Neuronal stem cell (in vitro differentiated cells): ENCODE results near the gene XYLT2.
"Not testable (repeated sequence)": the region's sequence is repeated elsewhere in the genome, so short reads cannot be mapped to it uniquely, and the experiment has no call there.

Experiments used
- DNase-seq: peaks from one replicate; pipeline ENCODE4 v3.0.0-alpha.2; 2013; ENCODE audit warnings: low spot score
- H2AFZ ChIP-seq: one replicate; pipeline ENCODE4 v1.6.1; 2013; ENCODE audit warnings: mild to moderate bottlenecking, low read length, inconsistent platforms
- H2AK5ac ChIP-seq: 2 replicates; pipeline ENCODE4 v1.6.1; 2013; ENCODE audit warnings: low read depth, mild to moderate bottlenecking, inconsistent platforms, low read length, moderate library complexity, mixed read lengths
- H2BK120ac ChIP-seq: 2 replicates; pipeline ENCODE4 v1.6.1; 2013; ENCODE audit warnings: low read depth, mild to moderate bottlenecking, inconsistent platforms, low read length, moderate library complexity, mixed read lengths
- H2BK12ac ChIP-seq: one replicate; pipeline ENCODE4 v1.6.1; 2013; ENCODE audit warnings: low read length, inconsistent platforms
- H2BK15ac ChIP-seq: 2 replicates; pipeline ENCODE4 v1.6.1; 2013; ENCODE audit warnings: mild to moderate bottlenecking, low read length, inconsistent platforms, mixed read lengths
- H2BK5ac ChIP-seq: one replicate; pipeline ENCODE4 v1.6.1; 2013; ENCODE audit warnings: inconsistent platforms, mild to moderate bottlenecking, low read length, moderate library complexity
- H3K14ac ChIP-seq: one replicate; pipeline ENCODE4 v1.6.1; 2013; ENCODE audit warnings: low read length, inconsistent platforms
- H3K18ac ChIP-seq: 2 replicates; pipeline ENCODE4 v1.6.1; 2013; ENCODE audit warnings: low read length, inconsistent platforms
- H3K23ac ChIP-seq: 2 replicates; pipeline ENCODE4 v1.6.1; 2013; ENCODE audit warnings: low read depth, mild to moderate bottlenecking, mixed read lengths, low read length, inconsistent platforms; ENCODE audit not compliant: poor library complexity
- H3K27ac ChIP-seq: replicated peaks from 3 replicates; pipeline ENCODE4 v1.5.1; 2013; ENCODE audit warnings: low read length, inconsistent platforms
- H3K27me3 ChIP-seq, 3 experiments: 2 replicates each; pipeline ENCODE4 v1.6.1; 2013; ENCODE audit warnings: low read length in 3 of 3, mild to moderate bottlenecking in 2 of 3, inconsistent platforms in 1 of 3, low read depth in 1 of 3, mixed read lengths in 1 of 3, moderate library complexity in 1 of 3; ENCODE audit not compliant: control insufficient read depth in 3 of 3, insufficient read depth in 3 of 3
- H3K36me3 ChIP-seq, 2 donors: replicated peaks in 1 of 2; 2 replicates each; pipeline ENCODE4 v1.6.1; 2013; ENCODE audit warnings: low read length in 2 of 2; ENCODE audit not compliant: control insufficient read depth in 2 of 2, insufficient read depth in 2 of 2
- H3K4ac ChIP-seq: 2 replicates; pipeline ENCODE4 v1.6.1; 2013; ENCODE audit warnings: inconsistent platforms, mild to moderate bottlenecking, low read length, moderate library complexity
- H3K4me1 ChIP-seq, 2 donors: 1 replicate in 1 of 2; 2 replicates in 1 of 2; pipeline ENCODE4 v1.6.1; 2013; ENCODE audit warnings: low read length in 2 of 2, low read depth in 1 of 2; ENCODE audit not compliant: control insufficient read depth in 2 of 2, insufficient read depth in 1 of 2
- H3K4me2 ChIP-seq: one replicate; pipeline ENCODE4 v1.6.1; 2013; ENCODE audit warnings: mild to moderate bottlenecking, low read length, inconsistent platforms; ENCODE audit not compliant: insufficient read depth, poor library complexity, severe bottlenecking
- H3K4me3 ChIP-seq, 2 donors: 2 replicates each; pipeline ENCODE4 v1.5.1; 2013; ENCODE audit warnings: low read length in 2 of 2, mild to moderate bottlenecking in 2 of 2, inconsistent platforms in 1 of 2, moderate library complexity in 1 of 2
- H3K79me1 ChIP-seq: one replicate; pipeline ENCODE4 v1.6.1; 2013; ENCODE audit warnings: low read depth, mild to moderate bottlenecking, inconsistent platforms, low read length, moderate library complexity
- H3K9ac ChIP-seq: one replicate; pipeline ENCODE4 v1.6.1; 2013; ENCODE audit warnings: mild to moderate bottlenecking, low read depth, low read length, inconsistent platforms; ENCODE audit not compliant: poor library complexity
- H3K9me3 ChIP-seq, 2 donors: replicated peaks in 1 of 2; 2 replicates each; pipeline versions ENCODE3 to v1.6.1; 2013; ENCODE audit warnings: low read length in 2 of 2, mild to moderate bottlenecking in 2 of 2, inconsistent platforms in 1 of 2, low read depth in 1 of 2, mixed read lengths in 1 of 2, moderate library complexity in 1 of 2; ENCODE audit not compliant: control insufficient read depth in 2 of 2, insufficient read depth in 1 of 2
- H4K8ac ChIP-seq: one replicate; pipeline ENCODE4 v1.6.1; 2013; ENCODE audit warnings: low read depth, mild to moderate bottlenecking, inconsistent platforms, low read length, moderate library complexity
- H4K91ac ChIP-seq: one replicate; pipeline ENCODE4 v1.6.1; 2013; ENCODE audit warnings: low read length, low read depth, mild to moderate bottlenecking, inconsistent platforms; ENCODE audit not compliant: poor library complexity
- WGBS, 2 donors: extraction: QIAGEN DNeasy Blood & Tissue Kit; methylation state at CpG; one replicate each; pipeline ENCODE4 v1.1.7; 2013; ENCODE audit warnings: missing lambda C conversion rate in 2 of 2, mixed read lengths in 1 of 2; ENCODE audit not compliant: insufficient read length in 2 of 2, insufficient replicate concordance in 1 of 2; ENCODE audit errors: extremely low coverage in 2 of 2; 5-methylcytosine and 5-hydroxymethylcytosine counted together

XYLT2 gene

DNA sequence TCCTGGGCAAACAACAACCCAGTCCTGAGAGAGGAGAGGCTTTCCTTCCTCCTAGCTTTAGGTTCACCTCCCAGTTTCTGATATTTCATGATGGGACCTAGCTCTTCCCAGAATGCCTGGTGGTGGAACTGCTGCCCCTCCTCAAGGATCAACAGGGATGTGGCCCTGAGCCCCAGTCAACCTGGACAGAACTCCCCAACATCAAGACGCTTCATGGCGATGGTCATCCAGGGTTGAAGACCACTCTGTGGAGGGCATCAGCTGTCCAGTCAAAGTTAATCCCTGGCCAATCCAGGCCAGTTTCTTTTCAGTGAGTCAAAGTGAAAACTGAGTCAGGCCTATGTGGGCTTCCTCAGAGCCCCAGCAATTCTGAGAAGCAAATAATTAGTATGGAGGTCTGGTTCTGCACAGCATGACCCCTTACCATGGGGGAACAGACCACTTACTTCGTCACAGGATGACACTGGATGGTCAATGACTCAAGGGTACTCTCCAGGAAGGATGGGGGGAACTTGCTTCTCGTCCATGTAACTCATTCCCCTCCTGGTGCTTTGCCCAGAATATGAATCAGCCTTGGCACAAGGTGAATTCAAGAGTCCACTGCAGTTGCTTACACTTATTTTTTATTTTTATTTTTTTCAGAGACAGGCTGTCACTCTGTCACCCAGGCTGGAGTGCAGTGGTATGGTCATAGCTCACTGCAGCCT is 14.7 kb upstream of the XYLT2 start:
- Histone ChIP-seq H2BK15ac (no peak overlapping the region), H3K23ac (no peak overlapping the region), H3K4me1 (peaks cover 0 to 2% of the 10 kb centered on the region in 2 donors), H2BK120ac (no peak overlapping the region), H3K4me2 (no peak overlapping the region), H3K79me1 (peaks cover 2% of the 10 kb centered on the region), H3K18ac (no peak overlapping the region), H3K4ac (no peak overlapping the region), H2AFZ (no peak overlapping the region), H3K27ac (no peak overlapping the region), H3K4me3 (no peak overlapping the region), H3K9ac (no peak overlapping the region), H3K14ac (no peak overlapping the region), H3K9me3 (no peaks in the 10 kb centered on the region), H3K36me3 (no peaks in the 10 kb centered on the region), H4K8ac (no peak overlapping the region), H2BK12ac (no peak overlapping the region), H4K91ac (no peak overlapping the region), H2AK5ac (no peak overlapping the region), H3K27me3 (peaks cover 0 to 14% (median 0%) of the 10 kb centered on the region in 3 experiments), H2BK5ac (no peak overlapping the region)
- no peak for DNase-seq
- WGBS, 2 donors: no CpG with 5 or more reads among the region's 4 CpGs

DNA sequence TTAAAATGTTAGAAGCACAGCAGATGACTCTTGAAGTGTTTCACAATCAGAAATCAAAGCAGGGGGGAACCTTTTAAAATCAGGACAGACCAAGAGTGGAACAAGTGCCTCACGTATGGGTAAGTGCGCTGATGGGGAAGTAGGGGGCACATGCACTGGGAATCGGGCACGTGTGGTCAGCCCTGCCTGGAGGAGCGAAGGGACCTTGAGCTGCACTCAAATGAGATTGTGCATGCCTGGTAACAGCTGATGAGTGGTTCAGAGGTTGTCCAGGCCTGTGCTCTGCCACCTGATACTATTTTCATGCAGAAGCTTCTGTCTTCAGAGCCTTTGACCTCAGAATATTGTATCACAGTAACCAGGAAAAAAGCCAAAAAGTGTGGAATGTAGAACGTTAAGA is 13.7 kb upstream of the XYLT2 start:
- H2BK12ac ChIP-seq: no peak overlapping the region
- H2BK15ac ChIP-seq: no peak overlapping the region
- H2BK120ac ChIP-seq: no peak overlapping the region
- no peak overlapping the region for H4K8ac ChIP-seq
- no peak overlapping the region for H2AK5ac ChIP-seq
- H3K14ac ChIP-seq: no peak overlapping the region
- H3K27me3 ChIP-seq: peaks cover 0 to 14% (median 0%) of the 10 kb centered on the region in 3 experiments
- no peak overlapping the region for H2BK5ac ChIP-seq
- no peaks in the 10 kb centered on the region for H3K36me3 ChIP-seq
- no peak overlapping the region for H3K27ac ChIP-seq
- H3K18ac ChIP-seq: peak overlapping the region; percentile 59
- DNase-seq: no peak
- no peak overlapping the region for H4K91ac ChIP-seq
- H3K23ac ChIP-seq: no peak overlapping the region
- no peak overlapping the region for H3K4me2 ChIP-seq
- H3K9ac ChIP-seq: no peak overlapping the region
- peaks cover 0 to 2% of the 10 kb centered on the region in 2 donors for H3K4me1 ChIP-seq
- no peak overlapping the region for H3K4ac ChIP-seq
- H3K79me1 ChIP-seq: peaks cover 2% of the 10 kb centered on the region
- no CpG with 5 or more reads among the region's 6 CpGs for WGBS, 2 donors
- no peak overlapping the region for H2AFZ ChIP-seq
- no peaks in the 10 kb centered on the region for H3K9me3 ChIP-seq
- H3K4me3 ChIP-seq: no peak overlapping the region

DNA sequence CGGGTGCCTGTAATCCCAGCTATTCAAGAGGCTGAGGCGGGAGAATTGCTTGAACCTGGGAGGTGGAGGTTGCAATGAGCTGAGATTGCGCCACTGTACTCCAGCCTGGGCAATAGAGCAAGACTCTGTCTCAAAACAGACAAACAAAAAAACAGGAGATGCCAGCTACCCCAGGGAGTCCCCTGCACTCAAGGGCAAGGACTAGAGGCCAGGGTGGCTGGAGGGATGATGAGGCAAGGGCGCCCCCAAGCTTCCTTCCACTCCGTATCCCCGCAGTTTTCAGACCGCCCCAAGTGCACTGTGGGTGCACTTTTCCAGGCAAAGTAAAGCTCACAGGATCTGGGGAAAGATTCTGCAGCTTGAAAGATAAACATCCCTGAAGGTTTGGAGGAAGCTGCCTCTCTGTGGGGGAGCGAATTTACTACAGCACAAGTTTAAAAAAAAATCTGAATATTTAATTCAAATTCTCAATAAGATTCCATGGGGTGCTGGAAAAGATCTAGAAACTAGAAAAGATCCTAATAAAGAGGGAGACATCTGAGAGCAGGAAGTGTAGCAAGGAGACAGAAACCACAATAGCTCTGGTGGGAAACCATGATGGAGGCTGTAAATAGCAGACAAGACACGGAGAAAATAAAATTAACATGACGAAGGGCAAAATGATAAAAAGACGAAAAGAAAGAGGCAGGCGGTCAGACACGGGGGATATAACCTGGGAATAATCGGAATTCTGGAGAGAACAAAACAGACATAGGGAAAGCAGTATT is 12.5 kb upstream of the XYLT2 start:
- not testable (repeated sequence) for H3K14ac ChIP-seq, H3K4me1 ChIP-seq, H3K36me3 ChIP-seq, H4K8ac ChIP-seq, H3K4me2 ChIP-seq, H3K4me3 ChIP-seq, H3K9ac ChIP-seq, H4K91ac ChIP-seq, H3K27ac ChIP-seq, H3K9me3 ChIP-seq, H3K18ac ChIP-seq, H2BK15ac ChIP-seq, H3K79me1 ChIP-seq, DNase-seq, H2BK120ac ChIP-seq, H2AK5ac ChIP-seq, H2BK5ac ChIP-seq, H3K23ac ChIP-seq, H2BK12ac ChIP-seq
- peak overlapping the region; percentile 45 for H3K4ac ChIP-seq
- peaks cover 0 to 14% (median 0%) of the 10 kb centered on the region in 3 experiments for H3K27me3 ChIP-seq
- WGBS, 2 donors: no CpG with 5 or more reads among the region's 14 CpGs
- peak overlapping the region; percentile 63 for H2AFZ ChIP-seq

GRCh38 chr17:50337956-50338355 is 8.0 kb upstream of the XYLT2 start:
- Histone ChIP-seq H2BK12ac (no peak overlapping the region), H3K36me3 (no peaks in the 10 kb centered on the region), H3K4me3 (peak overlapping the region in 1 of 2 donors; percentile 25), H3K4me1 (peaks cover 0 to 2% of the 10 kb centered on the region in 2 donors), H2BK120ac (no peak overlapping the region), H2AK5ac (no peak overlapping the region), H3K23ac (no peak overlapping the region), H4K91ac (no peak overlapping the region), H3K27me3 (peaks cover 0 to 3% (median 0%) of the 10 kb centered on the region in 3 experiments), H3K79me1 (no peaks in the 10 kb centered on the region), H2AFZ (peak overlapping the region; percentile 29), H2BK5ac (no peak overlapping the region), H4K8ac (no peak overlapping the region), H3K9me3 (peaks cover 5 to 13% of the 10 kb centered on the region in 2 donors), H3K27ac (no peak overlapping the region), H3K4me2 (no peak overlapping the region), H3K9ac (no peak overlapping the region), H3K14ac (no peak overlapping the region), H2BK15ac (no peak overlapping the region), H3K4ac (no peak overlapping the region), H3K18ac (no peak overlapping the region)
- no CpG with 5 or more reads among the region's 2 CpGs for WGBS, 2 donors
- no peak for DNase-seq
